HG03520 (cell line): ENCODE data around the gene LTN1.

Experiments used
- ATAC-seq: cut with Tn5 transposase; IDR thresholded peaks from one replicate; pipeline ENCODE4 v1.9.1; 2021; ENCODE audit warnings: mild to moderate bottlenecking, moderate library complexity; ENCODE audit not compliant: unreplicated experiment

LTN1 gene

GRCh38 chr21:28885853-28886177 is 106.9 kb downstream of the LTN1 start:
- no peak for ATAC-seq

- ATAC-seq, result peak; percentile 94
Observed at GRCh38 chr21:28884976-28885852, 107.5 kb downstream of the LTN1 start.

DNA sequence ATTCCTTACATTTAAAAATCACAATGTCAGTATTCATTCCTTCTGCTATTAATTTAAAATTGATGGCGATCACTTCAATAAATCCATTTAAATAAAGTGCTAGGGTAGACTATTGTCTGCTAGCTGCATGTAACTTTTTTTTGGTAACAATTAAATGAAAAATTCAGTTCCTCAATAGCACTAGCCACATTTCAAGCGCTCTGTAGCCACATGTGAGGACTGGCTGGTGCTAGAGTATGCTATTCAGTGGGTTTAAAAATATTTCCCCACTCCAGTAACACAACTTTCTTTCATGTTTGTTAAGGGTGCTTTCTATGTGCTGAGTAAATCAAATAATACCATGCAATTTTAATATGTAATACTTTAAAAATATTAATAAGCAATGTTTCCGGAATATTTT is 108.2 kb downstream of the LTN1 start:
- no peak for ATAC-seq

DNA sequence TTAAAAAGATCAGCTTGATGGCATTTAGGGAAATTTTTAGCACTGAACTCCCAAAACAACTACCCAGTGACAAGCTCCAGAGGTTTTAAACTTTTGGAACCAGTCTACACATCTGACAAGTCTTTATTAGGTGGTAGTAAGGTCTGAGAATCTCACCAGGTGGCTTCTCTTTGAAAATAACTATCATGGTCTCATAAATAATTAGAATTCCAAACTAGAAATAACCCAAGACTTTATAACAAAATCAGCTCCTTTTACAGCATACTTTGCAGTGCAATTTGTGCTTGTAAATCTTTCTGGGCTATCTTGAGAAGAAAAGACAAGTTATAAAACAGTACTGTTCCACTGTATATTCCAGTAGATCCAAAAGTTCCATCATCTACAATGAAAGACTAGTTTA is 108.7 kb downstream of the LTN1 start:
- no peak for ATAC-seq

DNA sequence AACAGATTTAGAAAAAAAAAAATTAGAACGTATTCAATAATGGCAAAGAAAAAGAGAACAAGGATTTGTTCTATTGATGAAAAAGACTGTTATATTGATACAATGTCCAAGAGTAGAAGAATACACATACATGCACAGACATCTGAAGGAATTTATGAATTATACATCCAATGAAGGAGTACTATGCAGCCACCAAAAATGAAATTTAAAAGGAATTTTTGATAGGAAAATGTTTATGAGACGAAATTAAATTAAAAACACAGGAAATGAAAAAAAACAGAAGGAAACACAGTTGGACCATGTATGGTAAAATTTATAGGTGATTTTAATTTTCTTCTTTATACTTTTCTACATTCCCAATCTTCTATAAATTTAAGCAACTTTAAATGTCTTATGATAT is 110.3 kb downstream of the LTN1 start:
- no peak for ATAC-seq
